ENCODE data around the gene DUOX2. TPM values are rescaled to one million over a fixed set of nuclear protein-coding genes. Genes with fewer than 3 reads are reported as not detected.
"Not testable (repeated sequence)": the region's sequence is repeated elsewhere in the genome, so short reads cannot be mapped to it uniquely, and the experiment has no call there.

The DUOX2 gene
- total RNA-seq, 1 donor from 2014 or later, result 2.1 TPM

DNA sequence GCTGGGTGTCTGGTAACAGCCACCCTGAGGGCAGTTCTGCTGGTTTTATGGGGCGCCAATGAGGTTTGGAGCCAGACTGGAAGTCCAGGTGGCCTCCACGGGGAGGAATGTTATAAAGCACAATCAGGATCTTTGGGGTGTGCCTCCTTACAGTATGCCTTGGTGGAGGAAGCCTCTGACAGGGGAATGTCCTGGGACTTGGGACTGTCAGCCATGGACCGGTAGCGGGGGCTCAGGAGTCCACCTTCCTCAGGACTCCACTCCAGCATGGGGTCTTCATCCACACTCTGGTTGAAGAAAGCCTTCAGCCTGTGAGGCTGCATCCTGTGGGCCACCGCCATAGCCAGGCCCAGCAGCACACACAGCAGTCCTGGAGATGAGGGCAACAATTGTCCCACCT, 5.0 kb upstream of the DUOX2 start:
- no peak for DNase-seq

DNA sequence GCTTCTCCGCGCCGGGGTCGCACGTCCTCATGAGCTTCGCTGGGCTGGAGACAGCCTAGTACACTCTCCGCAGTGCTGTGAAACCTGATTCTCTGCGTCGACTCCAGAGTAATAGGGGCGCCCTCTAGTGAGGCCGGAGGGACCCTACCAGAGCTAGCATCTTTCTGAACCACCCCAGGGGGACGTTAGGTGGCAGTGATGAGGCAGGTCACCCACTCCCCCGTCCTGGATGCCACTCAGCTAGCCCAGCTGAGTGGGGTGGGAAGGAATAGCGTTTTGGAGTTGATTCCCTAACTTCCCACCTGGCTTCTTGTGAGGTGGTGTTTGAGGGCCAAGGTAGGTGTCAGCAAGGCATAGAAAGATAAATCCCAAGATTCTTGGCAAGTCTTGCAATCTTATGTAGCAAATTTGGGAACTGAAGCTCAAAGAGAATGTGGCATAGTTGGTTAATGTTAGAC, 4.2 kb upstream of the DUOX2 start:
- DNase-seq, result peak; percentile 97

DNA sequence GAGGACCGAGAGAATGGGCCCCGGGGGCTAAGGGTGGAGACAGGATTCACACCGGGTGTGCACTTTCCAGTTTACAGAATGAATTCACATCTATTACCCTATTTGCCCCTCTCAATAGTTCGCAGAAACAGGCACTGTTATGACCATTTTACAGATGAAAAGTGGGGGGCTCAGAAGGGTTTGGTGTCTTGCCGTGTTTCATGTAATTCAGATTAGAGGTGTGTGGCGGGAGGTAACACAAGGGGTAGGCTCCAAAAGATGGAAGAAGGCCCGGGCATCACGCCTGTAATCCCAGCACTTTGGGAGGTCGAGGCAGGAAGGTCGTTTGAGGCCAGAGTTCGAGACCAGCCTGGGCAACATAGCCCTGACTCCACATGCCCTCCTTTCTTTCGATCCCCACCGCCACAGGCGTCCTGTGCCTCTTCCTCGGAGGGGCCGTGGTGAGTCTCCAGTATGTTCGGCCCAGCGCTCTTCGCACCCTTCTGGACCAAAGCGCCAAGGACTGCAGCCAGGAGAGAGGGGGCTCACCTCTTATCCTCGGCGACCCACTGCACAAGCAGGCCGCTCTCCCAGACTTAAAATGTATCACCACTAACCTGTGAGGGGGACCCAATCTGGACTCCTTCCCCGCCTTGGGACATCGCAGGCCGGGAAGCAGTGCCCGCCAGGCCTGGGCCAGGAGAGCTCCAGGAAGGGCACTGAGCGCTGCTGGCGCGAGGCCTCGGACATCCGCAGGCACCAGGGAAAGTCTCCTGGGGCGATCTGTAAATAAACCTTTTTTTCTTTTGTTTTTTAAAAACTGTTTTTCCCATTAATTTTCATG, 3.5 kb upstream of the DUOX2 start:
- DNase-seq, result no peak

DNA sequence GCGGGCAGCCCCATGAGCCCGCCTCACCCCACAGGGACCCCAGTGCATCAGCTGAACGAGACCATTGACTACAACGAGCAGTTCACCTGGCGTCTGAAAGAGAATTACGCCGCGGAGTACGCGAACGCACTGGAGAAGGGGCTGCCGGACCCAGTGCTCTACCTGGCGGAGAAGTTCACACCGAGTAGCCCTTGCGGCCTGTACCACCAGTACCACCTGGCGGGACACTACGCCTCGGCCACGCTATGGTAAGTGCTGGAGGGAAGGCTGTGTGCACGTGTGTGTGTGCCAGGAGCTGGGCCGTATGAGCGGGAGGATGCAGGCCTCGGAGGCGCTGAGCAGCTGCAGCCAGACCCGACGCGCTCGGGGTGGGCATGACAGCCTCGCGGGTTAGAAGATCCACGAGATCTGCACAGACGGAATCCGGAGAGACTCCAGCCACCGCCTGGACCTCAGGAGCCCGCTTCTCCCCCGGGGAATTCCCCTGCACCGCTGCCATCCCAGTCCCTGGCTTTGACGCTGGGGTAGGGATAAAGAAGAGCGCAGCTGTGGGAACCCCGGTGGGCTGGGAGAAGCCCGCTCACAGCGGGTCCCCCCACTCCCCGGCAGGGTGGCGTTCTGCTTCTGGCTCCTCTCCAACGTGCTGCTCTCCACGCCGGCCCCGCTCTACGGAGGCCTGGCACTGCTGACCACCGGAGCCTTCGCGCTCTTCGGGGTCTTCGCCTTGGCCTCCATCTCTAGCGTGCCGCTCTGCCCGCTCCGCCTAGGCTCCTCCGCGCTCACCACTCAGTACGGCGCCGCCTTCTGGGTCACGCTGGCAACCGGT, 2.7 kb upstream of the DUOX2 start:
- DNase-seq, result no peak

DNA sequence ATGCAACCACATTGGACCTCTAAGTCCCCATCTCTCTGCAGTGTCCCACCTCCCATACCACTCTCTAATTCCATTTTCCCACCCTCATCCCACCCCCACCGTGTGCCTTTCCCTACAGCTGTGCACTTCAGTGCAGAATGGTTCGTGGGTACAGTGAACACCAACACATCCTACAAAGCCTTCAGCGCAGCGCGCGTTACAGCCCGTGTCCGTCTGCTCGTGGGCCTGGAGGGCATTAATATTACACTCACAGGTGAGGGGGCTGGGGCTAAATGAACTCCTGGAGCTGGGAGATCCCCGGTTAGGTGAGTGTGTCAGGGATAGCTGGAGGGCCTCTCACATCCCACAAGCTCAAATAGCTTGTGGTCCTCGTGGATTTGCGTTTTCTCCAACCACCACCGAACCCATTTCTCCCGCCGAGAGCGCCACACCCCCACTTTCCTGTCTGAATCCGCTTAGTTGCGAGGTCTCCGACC, 2.1 kb upstream of the DUOX2 start:
- DNase-seq, result no peak

DNA sequence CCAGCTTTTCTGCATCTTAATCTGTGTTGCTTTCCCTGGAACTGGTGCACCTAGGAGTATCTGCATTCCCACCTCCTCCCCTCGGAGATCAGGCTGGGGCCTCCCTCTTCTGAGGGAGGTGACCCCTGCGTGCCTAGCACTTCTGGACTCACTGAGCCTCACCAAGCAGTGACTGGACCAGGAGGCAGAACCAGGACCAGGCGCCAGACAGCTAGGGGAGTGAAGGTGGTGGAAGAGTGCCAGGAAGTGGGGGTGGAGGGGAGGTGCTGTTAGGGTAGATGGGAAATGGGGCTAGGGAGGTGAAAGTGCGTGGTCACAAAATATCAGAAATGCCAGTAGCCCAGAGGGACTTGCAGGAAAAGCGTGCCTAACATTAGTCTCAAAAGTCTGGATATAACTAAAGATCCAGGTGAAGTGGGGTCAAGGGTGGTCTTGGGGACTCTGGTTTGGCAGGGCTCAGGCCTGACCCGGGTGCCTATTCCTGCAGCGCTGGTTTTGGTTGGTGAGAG, 1.4 kb upstream of the DUOX2 start:
- DNase-seq, result no peak

DNA sequence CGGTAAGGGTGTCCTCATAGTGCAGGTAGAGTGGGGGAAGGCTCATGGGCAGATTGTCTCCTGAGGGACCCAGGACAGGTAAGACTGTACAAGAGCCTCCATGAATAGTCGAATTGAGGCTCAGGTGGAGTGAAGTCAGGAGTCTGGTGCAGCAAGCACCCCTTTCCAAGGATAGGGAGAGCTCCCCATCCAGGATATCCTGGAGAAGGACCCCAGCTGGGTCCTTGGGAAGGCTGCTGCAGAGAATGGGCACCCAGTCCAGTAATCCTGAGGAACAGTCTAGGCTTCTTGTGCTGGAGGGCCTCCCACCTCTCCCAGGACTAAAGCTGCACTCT, 746 bp upstream of the DUOX2 start:
- DNase-seq, result no peak

DNA sequence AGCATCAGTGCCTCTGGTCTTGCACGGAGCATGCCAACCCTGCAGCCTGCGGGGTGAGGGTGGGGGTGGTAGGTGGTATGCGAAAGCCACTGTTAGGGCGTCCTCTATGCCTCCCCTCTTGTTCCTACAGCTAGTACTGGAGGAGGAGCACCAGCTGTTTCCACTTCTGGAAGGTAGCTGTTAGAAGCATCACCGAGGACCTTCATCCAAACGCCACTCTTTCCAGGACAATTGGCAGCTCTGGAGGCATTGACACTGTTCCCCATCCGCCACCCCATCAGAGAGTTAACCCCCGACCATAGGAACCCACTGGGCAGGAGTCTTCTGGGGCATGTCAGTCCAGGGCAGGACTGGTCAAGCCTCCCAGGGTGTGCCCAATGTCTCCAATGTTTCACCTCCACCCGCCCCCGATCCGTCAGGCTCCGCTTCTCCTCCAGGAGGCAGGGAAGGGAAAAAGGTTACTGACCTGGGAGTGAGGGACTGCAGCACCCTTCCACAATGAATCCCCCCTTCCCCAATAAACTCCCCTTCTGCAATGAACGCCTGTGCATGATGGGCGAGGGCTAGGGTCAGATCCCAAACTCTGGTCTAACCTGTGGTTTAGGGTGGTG, 487 bp downstream of the DUOX2 start:
- no peak for DNase-seq

DNA sequence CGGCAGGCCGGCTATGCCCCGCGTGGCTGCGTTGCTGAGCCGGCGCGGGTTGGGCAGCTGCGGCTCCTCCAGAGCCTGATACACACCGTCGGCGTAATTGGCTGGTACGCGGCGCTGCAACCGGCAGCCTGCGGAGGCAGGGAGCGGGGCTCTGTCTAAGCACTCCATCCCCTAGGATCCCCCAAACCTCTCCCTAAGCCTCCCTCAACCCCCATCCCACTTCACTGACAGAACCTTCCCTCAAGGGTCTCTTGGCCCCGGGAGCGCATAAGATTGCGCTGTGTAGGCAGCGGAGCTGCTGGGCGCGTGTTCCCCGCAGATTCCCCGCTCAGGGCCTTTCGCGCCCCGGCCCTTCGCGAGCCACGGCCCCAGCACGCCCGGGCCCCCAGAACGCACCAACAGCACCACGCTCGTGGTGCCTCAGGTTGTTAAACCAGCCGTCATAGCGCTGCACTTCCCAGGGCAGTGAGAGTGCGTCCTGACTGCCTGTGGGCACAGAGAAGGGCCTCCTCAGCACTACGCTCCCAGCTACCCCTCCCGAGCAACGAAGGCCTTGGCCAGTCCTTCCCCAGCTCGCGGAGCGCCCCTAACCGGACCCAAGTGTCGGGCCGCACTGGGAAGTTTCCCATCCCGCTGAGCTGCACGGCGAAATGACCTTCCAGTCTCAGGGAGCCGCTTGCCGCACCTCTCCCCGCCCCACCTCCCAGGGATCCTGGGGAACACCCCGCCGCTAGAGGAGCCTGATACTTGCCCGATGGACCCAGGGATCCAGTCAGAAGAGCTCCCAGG, 1.2 kb downstream of the DUOX2 start:
- no peak for DNase-seq

DNA sequence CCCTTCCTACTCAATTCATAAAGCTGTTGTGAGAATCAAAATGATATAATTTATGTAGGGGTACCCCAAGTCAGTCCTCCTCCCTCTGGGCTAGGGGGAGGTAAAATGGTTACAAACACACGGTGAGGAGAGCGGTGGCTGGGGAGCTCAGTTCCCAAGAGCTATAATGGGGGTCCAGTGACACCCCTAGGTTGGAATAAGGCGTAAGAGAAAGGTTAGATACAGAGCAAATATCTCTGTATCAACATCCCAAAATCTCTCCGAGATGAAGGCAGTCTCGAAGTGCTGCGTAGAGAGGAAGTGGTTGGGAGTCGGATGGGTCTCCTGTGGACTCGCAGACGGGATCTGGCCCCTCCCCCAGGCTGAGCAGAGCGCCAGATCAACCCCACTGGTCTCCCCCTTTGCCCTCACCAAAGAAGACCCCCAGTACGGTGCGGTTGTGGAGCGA, 1.8 kb downstream of the DUOX2 start:
- DNase-seq, result no peak

DNA sequence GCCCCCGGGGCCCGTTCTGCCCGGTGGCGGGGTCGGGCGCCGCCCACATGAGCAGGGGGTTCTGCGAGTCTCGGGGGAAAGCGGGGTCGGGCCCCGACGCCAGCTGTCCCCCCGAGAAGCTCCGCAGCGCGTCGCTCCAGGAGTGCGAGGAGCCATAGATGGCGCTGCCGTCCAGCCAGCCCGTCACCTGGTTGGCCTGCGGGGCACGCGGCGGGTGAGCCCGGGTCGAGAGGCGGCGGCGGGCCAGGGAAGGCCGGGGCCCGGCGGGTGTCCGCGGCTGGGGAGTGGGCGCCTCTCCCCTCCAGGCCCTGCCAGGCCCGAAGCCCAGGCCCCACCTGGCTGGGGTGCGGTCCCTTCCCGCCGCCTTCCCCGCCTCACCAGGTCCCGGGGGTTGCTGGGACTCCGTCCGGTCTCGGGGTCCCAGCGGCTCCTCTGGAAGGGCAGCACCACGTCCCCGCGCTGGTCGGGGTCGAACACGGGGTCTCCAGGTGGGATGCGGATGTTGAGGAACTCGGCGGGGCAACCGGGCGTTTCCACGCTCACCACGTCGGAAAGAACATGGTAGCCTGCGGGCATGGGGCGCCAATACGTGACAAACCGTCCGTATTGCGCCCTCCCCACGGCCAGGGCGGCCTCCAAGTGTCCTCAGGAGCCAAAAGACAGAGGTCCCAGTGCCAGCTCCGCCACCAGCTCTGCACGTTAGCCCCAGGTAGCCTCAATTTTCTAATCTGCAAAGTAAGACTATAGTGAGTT, 2.4 kb downstream of the DUOX2 start:
- no peak for DNase-seq

DNA sequence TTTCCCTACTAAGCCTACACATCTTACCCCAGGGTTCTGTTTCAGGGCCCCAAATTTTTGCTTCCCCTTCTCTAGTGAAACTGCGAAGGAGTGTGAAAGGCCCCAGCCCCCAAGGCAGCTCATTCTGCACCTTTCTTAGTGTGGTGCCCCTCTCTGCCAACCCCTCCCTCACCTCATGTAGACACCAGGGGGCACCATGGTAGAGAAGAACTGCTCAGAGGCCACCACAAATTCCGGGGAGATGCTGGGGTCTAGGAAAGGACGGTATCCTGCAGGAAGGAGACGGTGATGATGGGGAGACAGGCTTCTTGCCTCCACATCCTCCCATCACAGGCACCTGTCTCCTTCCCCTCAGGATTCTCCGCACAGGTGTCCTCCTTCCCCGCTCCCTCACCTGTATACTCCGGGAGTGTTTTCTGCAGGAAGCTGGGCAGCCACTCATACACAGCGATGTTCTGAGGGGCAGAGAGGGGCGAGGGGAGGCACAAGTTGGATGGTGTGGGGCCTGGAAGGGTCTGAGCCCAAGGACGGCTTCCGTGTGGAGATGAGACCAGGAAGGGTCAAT, 3.6 kb downstream of the DUOX2 start:
- no peak for DNase-seq

DNA sequence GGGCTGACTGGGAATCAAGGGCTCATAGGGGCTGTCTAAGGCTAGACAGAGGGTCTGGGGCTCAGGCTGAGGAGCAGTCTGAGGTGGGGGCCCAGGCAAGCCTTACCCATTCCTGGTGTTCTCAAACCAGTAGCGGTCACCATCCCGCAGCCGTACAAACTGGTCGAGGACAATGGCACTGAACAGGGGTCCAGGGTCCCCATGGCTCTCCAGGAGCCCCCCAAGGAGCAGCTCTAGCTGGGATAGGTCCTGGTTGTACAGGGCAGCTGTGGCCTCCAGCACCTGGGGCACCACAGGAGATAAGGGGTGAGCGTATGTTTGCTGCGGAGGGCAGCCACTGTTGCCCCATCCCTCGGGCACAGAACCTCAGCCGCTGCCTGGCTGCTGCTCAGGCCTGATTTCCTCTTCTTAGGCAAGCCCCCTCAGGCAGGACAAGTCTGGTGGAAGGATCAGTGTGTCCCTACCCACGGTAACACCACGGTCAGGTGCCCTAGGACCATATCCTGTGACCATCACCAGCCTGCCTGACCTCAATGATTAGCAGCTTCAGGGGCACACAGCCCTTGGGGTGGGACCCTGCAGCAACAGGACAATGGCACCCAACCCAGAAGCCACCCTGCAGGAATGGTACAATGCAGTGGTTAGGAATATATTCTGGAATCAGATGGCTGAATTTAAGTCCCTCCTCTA, 5.9 kb downstream of the DUOX2 start:
- no peak for DNase-seq

DNA sequence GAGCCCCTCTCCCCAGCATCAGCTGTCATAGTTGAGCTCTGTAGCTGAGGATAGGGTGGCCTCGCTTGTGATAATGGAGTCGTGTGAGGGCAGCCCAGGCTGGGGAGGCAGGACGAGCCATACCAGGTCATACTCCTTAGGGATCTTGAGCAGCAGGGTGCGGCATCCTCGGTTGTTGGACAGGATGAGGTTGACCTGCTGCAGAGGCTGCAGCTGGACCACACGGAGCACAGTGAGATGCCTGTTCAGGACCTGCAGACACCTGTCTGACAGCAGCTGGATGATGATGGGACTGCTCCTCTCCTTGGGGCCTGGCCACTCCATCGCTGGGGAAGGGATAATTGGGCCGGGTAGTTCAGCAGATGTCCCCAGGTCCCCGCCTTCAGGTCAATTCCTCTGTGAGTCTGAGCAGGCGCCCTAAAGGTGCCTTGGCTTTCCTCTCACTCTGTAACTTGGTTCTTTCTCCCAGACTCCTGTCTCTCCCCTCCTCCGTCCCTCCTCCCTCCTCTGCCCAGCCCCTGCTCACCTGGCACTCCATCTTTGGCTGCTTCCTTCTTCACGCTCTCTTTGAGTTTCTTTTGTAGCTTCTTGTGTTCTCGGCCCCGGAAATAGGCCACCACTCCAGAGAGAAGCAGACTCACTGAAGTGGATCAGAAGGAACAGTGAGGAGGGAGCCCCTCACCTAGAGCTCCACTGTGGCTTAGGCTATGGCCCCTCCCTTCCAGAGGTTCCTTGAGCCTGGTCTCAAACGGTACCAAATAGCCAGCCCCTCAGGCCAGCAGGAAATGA, 7.8 kb downstream of the DUOX2 start:
- no peak for DNase-seq

DNA sequence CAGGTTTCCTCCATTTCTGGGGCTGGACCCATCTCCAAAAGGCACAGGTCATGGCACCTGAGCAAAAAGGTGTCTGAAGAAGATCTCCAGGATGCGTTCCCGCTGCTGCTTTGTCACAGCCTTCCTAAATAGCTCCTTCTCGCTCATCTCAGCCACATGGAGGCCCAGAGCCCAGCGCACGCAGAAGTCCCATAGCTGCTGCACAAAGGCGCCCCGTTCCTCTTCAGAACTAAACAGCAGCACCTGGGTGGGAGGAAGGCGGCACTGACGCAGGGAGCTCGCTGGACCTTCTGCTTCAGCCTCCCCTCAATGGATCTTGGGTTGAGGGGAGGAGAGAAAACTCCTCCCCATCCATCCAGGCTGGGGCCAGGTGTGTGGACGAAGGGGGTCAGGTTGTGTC, 8.4 kb downstream of the DUOX2 start:
- no peak for DNase-seq

DNA sequence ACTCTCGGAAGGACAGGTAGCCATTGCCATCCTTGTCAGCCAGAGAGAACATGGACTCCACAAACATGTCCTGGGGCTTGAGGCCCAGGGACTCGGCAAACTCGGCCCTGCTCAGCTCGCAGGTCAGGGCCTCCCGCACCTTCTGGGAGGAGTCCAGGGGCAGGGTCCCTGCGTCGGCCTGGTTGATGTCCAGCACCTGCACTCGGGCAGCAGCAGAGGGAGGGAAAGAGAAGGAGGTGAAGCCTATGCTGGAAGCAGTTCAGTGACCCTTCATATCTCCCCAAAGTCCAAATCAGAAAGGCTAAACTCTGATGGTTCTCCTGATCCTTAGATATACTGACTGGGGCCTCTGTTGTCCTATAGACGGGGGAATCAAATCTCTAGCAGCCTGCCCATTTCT, 9.8 kb downstream of the DUOX2 start:
- not testable (repeated sequence) for DNase-seq

DNA sequence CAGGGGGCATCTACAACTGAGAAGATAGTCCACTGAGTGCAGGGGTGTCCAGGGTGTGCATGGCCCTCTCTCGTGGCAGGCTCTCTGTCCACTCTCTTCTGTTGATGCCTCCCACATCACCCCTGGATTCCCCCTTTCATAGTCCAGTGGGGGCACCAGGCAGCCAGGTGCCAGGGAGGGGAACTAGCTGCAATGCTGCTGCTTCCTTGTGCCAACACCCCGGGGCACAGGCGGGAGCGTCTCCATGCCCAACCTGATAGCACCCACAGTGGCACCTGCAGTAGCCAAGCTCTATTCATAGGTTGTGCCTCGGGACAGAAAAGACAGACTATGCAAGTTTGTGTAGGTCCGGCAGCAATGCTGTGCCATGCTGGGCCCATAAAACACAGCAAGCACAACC, 11.7 kb downstream of the DUOX2 start:
- DNase-seq, result no peak

DNA sequence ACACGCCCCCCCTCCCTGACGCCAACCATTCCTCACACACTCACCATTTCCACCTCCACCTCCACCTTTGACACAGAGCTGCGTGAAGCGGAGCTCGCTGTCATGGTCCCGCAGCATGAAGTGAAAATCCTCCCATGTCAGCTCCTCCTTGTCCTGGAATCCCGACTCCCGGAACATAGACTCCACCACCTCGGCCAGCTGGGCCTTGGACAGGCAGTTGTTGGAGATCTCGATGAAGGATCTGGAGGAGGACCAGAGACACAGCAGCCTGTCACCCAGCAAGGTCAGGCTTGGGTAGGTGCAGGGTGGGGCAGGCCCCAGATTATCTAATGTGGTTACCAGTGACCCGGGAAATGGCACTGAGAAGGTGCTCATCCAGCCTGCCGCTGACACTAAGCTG, 12.2 kb downstream of the DUOX2 start:
- DNase-seq, result no peak

DNA sequence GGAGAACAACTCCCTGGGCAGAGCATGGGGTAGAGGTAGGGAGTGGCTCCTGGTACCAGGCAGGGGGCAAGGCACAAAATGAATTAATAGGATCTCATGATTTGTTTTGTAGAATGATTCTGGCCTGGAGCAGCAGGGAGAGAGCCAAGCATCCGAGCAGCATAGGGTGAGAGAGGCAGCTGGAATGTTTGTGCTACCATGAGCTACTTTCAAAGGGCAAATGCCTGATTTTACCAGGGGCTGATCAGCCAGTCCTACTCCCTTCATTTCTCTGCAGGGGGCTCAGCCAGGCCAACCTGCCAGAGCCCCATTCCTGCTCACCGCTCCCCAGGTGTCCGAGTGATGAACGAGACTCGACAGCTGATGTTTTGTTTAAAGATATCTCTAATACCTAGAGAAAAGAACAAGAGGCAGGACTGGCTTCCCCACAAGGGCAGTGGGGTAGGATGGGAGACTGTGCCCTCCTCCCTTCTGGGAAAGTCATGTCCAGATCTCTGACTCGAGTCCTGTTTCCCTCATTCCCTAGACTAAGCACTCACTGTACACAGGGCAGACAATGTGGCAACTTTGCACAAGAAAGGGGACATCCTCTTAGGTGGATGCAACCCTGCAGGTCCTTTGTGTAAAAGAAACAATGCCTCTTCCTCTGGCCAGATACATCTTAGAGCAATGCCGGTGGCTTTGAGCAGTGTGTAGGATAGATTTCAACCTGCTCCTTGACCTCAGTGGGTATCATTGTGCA, 12.9 kb downstream of the DUOX2 start:
- DNase-seq, result no peak
